ENCODE data around the gene NFE2L2.
"Not testable (repeated sequence)": the region's sequence is repeated elsewhere in the genome, so short reads cannot be mapped to it uniquely, and the experiment has no call there.

The NFE2L2 gene

DNA sequence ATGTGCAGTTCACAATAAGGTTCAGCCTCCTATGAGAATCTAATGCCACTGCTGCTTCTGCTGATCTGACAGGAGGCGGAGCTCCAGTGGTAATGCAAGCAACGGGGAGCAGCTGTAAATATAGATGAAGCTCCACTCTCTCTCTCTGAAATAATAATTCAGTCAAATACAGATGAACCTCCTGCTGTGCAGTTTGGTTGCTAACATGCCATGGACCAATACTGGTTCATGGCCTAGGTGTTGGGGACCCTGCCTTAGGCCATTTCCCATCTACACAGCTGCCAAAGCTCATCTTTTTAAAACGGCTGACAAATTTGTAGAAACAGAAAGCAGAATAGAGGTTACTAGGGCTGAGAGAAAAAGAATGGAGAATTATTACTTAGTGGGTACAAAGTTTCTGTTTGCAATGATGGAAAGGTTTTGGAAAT, 62.6 kb downstream of the NFE2L2 start:
- peaks cover 18% of the 10 kb centered on the region for H3K4me1 ChIP-seq (ENCODE audit: insufficient read depth, low read length)

DNA sequence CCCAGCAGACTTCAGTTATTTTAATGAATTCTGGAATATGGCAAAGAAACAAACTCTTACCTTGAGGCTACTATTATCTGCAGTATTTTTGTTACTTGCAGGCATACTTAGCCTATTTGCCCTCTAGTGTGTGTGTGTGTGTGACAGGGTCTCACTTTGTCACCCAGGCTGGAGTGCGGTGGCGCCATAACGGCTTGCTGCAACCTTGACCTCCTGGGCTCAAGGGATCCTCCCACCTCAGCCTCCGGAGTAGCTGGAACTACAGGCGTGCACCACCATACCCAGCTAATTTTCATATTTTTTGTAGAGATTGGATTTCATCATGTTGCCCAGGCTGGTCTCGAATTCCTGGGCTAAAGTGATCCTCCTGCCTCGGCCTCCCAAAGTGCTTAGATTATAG, 64.1 kb downstream of the NFE2L2 start:
- not testable (repeated sequence) for H3K27ac ChIP-seq (ENCODE audit: low read length); H3K27me3 ChIP-seq (ENCODE audit: insufficient read depth, low read length); H3K36me3 ChIP-seq (ENCODE audit: insufficient read depth, low read depth, low read length); H3K9me3 ChIP-seq (ENCODE audit: insufficient read depth, low read depth, low read length); H3K4me3 ChIP-seq (ENCODE audit: low read length); H3K9ac ChIP-seq (ENCODE audit: low read depth, low read length)
- H3K4me1 ChIP-seq (ENCODE audit: insufficient read depth, low read length): peaks cover 14% of the 10 kb centered on the region

More for the DNA sequence above, 62.6 kb downstream of the NFE2L2 start:
- Histone ChIP-seq H3K27me3 (ENCODE audit: insufficient read depth, low read length) (no peaks in the 10 kb centered on the region; the same call in 1 of the 2 replicates), H3K9me3 (ENCODE audit: insufficient read depth, low read depth, low read length) (no peaks in the 10 kb centered on the region), H3K27ac (ENCODE audit: low read length) (no peak overlapping the region), H3K36me3 (ENCODE audit: insufficient read depth, low read depth, low read length) (no peaks in the 10 kb centered on the region), H3K4me3 (ENCODE audit: low read length) (no peak overlapping the region), H3K9ac (ENCODE audit: low read depth, low read length) (no peak overlapping the region)

DNA sequence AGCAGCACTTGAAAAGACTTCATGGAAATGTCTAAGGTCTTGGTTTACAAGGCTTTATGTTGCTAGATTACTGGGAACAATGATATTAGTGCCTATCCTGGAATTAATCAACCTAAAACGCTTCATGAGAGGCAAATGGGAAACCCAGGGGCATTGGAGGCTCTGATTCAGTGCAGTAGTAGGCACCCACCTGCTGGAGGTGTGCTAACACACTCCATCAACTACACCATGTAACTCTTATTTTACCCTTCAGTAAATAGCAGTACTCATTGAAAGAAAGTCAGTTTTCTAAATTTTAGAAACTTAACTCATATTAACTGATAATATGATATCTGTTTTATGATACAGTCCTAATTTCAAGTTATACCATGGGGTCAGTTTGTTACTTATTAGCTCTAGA, 69.3 kb downstream of the NFE2L2 start:
- Histone ChIP-seq H3K9ac (ENCODE audit: low read depth, low read length) (no peak overlapping the region), H3K4me1 (ENCODE audit: insufficient read depth, low read length) (no peaks in the 10 kb centered on the region), H3K27ac (ENCODE audit: low read length) (no peak overlapping the region), H3K27me3 (ENCODE audit: insufficient read depth, low read length) (no peaks in the 10 kb centered on the region), H3K36me3 (ENCODE audit: insufficient read depth, low read depth, low read length) (no peaks in the 10 kb centered on the region), H3K4me3 (ENCODE audit: low read length) (no peak overlapping the region), H3K9me3 (ENCODE audit: insufficient read depth, low read depth, low read length) (no peaks in the 10 kb centered on the region)

DNA sequence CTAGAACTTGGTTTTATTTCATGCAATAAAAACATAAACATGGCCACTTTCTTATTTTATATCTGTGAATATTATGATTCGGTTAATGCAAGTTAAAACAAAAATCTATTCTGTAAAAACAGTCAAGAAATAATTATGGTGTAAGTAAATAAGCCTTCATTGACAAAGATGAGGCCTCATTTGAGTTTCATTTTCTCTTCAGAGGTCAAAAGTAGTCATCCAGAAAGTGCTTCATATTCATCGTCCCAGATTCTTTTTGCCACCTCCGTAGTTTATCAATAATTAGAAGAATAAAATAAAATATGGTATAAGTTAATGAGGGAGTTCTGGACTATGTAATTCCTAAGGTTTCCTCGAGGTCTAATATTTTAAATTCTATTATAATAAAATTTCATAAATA, 71.3 kb downstream of the NFE2L2 start:
- Histone ChIP-seq H3K4me3 (ENCODE audit: low read length) (no peak overlapping the region), H3K27me3 (ENCODE audit: insufficient read depth, low read length) (no peaks in the 10 kb centered on the region), H3K9ac (ENCODE audit: low read depth, low read length) (no peak overlapping the region), H3K9me3 (ENCODE audit: insufficient read depth, low read depth, low read length) (no peaks in the 10 kb centered on the region), H3K36me3 (ENCODE audit: insufficient read depth, low read depth, low read length) (no peaks in the 10 kb centered on the region), H3K4me1 (ENCODE audit: insufficient read depth, low read length) (no peaks in the 10 kb centered on the region), H3K27ac (ENCODE audit: low read length) (no peak overlapping the region)

DNA sequence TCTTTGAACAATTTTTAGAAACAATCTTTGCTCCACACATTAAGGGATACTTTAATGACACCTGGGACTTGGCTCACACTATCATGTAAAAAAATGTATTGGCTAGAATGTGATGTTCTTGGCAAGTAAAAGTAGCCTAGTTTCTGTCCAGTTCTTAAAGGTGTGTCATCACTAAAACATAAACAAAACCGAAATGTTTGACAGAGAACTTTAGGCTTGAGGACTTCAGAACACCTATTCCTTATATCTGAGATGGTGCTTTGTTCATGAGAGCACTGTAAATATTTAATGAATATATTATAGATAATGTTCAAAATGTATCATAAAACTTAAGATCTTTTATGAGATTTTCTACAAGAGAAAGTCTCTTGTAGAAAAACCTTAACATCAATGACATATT, 71.7 kb downstream of the NFE2L2 start:
- no peaks in the 10 kb centered on the region for H3K4me1 ChIP-seq (ENCODE audit: insufficient read depth, low read length)
- H3K27ac ChIP-seq (ENCODE audit: low read length): no peak overlapping the region
- H3K9ac ChIP-seq (ENCODE audit: low read depth, low read length): no peak overlapping the region
- no peaks in the 10 kb centered on the region for H3K36me3 ChIP-seq (ENCODE audit: insufficient read depth, low read depth, low read length)
- H3K27me3 ChIP-seq (ENCODE audit: insufficient read depth, low read length): no peaks in the 10 kb centered on the region
- H3K9me3 ChIP-seq (ENCODE audit: insufficient read depth, low read depth, low read length): no peaks in the 10 kb centered on the region
- no peak overlapping the region for H3K4me3 ChIP-seq (ENCODE audit: low read length)

DNA sequence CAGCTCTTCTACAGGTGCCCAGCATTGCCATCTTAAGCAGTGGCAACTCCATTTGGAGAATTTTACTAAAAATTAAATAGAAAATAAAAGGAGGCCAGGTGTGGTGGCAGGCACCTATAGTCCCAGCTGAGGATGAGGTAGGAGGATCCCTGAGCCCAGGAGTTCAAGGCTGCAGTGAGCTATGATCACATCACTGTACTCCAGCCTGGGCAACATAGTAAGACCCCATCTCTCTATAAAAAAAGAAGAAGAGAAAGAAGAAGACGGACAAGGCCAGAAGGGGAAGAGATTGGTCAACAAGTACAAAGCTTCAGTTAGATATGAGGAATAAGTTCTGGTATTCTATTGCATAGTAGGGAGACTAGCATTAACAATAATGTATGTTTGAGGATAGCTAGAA, 73.6 kb downstream of the NFE2L2 start:
- H3K27ac ChIP-seq (ENCODE audit: low read length): no peak overlapping the region
- no peaks in the 10 kb centered on the region for H3K27me3 ChIP-seq (ENCODE audit: insufficient read depth, low read length)
- H3K4me1 ChIP-seq (ENCODE audit: insufficient read depth, low read length): no peaks in the 10 kb centered on the region
- no peaks in the 10 kb centered on the region for H3K9me3 ChIP-seq (ENCODE audit: insufficient read depth, low read depth, low read length)
- no peak overlapping the region for H3K4me3 ChIP-seq (ENCODE audit: low read length)
- H3K9ac ChIP-seq (ENCODE audit: low read depth, low read length): no peak overlapping the region
- H3K36me3 ChIP-seq (ENCODE audit: insufficient read depth, low read depth, low read length): no peaks in the 10 kb centered on the region

DNA sequence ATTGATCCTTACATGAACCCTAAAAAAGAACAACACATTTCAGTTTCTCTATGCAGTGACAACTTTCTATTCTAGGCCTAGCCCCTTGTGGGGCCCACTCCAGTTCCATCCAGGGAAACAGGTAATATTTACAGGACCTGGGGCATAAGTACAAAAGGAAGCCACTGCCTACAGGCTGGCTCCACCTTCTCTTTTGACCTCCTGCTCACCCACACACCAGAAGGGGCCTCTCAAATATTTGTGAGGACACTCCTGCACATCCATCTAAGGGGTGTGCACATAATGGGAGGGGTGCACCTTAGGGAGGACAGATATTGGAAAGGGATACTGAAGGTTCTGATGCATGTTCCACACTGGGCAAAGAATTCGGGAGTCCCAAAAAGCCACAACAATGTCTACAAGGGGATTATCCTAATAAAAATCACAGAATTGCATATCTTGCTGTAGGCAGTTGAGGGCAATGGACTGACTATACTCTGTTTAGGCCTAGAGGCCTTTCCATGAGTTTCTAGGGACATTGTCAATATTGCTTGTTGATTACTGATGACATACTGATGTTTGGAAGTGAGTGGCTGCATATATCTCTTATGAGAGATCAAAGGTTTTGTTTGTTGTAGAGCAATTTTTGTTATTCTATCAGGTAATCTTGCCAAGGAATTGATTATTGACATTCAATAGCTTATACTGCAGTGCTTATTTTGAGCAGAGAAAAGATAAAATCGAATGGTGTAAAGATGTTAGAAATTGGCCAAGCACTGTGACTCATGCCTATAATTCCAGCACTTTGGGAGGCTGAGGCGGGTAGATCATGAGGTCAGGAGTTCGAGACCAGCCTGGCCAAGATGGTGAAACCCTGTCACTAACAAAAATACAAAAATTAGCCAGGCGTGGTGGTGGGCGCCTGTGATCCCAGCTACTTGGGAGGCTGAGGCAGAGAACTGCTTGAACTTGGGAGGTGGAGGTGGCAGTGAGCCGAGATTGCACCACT, 75.8 kb downstream of the NFE2L2 start:
- Histone ChIP-seq H3K27ac (ENCODE audit: low read length) (no peak overlapping the region), H3K9ac (ENCODE audit: low read depth, low read length) (no peak overlapping the region), H3K4me1 (ENCODE audit: insufficient read depth, low read length) (no peaks in the 10 kb centered on the region), H3K27me3 (ENCODE audit: insufficient read depth, low read length) (no peaks in the 10 kb centered on the region), H3K9me3 (ENCODE audit: insufficient read depth, low read depth, low read length) (no peaks in the 10 kb centered on the region), H3K36me3 (ENCODE audit: insufficient read depth, low read depth, low read length) (no peaks in the 10 kb centered on the region), H3K4me3 (ENCODE audit: low read length) (no peak overlapping the region)

DNA sequence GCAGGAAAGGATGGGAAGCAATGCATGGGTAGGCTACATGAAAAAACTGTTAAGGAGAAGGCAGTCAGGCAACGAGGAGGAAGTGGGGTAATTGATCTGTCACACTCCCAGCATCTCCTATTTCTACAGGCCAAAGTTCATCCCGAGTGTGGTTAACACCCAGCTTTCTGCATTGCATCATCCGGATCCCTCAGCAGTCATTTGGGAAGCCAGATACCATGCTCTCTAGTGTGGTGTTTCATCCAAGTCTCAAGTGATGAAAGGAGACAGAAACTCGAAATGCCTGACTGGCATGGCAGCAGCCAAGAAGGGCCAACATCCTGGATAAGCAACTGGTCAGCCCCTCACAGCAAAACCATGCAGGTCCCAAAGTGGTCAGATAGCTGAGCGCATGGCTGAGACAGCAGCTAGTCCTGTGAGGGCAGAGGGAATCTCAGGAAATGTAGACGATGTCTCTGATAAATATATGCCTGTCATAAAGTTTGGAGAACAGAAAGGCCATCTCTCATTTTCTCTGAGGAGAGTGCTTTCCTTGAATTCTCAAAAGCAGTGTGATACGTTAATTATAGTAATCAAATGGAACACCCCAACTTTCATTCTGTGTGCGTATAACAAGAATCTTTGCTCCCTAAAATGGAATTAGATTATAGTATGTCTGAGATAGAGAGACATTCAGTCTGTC, 76.8 kb downstream of the NFE2L2 start:
- H3K36me3 ChIP-seq (ENCODE audit: insufficient read depth, low read depth, low read length): no peaks in the 10 kb centered on the region
- no peak overlapping the region for H3K27ac ChIP-seq (ENCODE audit: low read length)
- no peaks in the 10 kb centered on the region for H3K9me3 ChIP-seq (ENCODE audit: insufficient read depth, low read depth, low read length)
- H3K9ac ChIP-seq (ENCODE audit: low read depth, low read length): no peak overlapping the region
- H3K27me3 ChIP-seq (ENCODE audit: insufficient read depth, low read length): no peaks in the 10 kb centered on the region
- no peak overlapping the region for H3K4me3 ChIP-seq (ENCODE audit: low read length)
- H3K4me1 ChIP-seq (ENCODE audit: insufficient read depth, low read length): no peaks in the 10 kb centered on the region

DNA sequence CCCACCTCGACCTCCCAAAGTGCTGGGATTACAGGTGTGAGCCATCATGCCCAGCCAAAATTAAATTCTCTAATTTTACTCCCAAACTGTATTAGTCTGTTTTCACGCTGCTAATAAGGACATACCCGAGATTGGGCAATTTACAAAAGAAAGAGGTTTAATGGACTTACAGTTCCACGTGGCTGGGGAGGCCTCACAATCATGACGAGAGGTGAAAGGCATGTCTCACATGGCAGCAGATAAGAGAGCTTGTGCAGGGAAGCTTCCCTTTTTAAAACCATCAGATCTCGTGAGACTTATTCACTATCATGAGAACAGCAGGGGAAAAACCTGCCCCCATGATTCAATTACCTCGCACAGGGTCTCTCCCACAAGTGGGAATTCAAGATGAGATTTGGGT, 78.5 kb downstream of the NFE2L2 start:
- H3K36me3 ChIP-seq (ENCODE audit: insufficient read depth, low read depth, low read length); H3K27ac ChIP-seq (ENCODE audit: low read length); H3K9ac ChIP-seq (ENCODE audit: low read depth, low read length); H3K4me1 ChIP-seq (ENCODE audit: insufficient read depth, low read length); H3K9me3 ChIP-seq (ENCODE audit: insufficient read depth, low read depth, low read length); H3K4me3 ChIP-seq (ENCODE audit: low read length); H3K27me3 ChIP-seq (ENCODE audit: insufficient read depth, low read length): not testable (repeated sequence)

DNA sequence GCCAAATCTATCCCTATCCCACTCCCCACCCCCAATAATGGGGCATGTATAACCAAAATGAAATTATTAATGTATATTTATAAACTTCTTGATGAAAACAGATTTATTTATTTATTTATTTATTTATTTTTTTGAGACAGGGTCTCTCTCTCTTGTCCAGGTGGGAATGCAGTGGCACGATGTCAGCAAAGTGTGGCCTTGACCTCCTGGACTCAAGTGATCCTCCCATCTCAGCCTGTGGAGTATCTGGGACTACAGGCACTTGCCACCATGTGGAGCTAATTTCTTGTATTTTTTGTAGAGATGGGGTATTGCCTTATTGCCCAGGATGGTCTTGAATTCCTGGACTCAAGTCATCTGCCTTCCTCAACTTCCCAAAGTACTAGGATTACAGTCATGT, 79.9 kb downstream of the NFE2L2 start:
- no peak overlapping the region for H3K27ac ChIP-seq (ENCODE audit: low read length)
- H3K9me3 ChIP-seq (ENCODE audit: insufficient read depth, low read depth, low read length): no peaks in the 10 kb centered on the region
- 0 out of 2 replicates have a peak, but pooled peaks cover under 1% of the 10 kb centered on the region for H3K4me1 ChIP-seq (ENCODE audit: insufficient read depth, low read length)

DNA sequence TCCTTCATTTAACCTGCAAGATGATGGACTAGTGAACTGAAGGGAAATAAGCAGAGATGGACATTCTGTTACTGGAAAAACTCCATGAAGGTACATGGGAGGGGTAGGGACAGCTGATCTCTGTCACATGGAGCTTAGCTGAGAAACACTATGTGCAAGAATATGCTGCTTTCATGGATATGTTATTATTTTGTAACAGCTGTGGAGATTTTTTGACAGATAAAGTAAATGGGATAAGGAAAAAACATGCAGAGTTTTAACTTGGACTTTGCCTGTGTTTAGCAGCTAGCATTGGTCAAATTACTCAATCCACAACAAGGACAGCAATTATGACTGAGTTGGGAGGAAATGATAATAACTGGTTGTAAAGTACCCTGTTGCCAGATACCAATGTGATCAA, 80.7 kb downstream of the NFE2L2 start:
- H3K27me3 ChIP-seq (ENCODE audit: insufficient read depth, low read length): no peaks in the 10 kb centered on the region
- H3K9ac ChIP-seq (ENCODE audit: low read depth, low read length): no peak overlapping the region
- no peak overlapping the region for H3K27ac ChIP-seq (ENCODE audit: low read length)
- no peak overlapping the region for H3K4me3 ChIP-seq (ENCODE audit: low read length)
- no peaks in the 10 kb centered on the region for H3K9me3 ChIP-seq (ENCODE audit: insufficient read depth, low read depth, low read length)
- no peaks in the 10 kb centered on the region for H3K36me3 ChIP-seq (ENCODE audit: insufficient read depth, low read depth, low read length)
- peaks cover 6% of the 10 kb centered on the region; the same call in 1 of the 2 replicates for H3K4me1 ChIP-seq (ENCODE audit: insufficient read depth, low read length)

More for the DNA sequence above, 79.9 kb downstream of the NFE2L2 start:
- Histone ChIP-seq H3K27me3 (ENCODE audit: insufficient read depth, low read length) (no peaks in the 10 kb centered on the region), H3K36me3 (ENCODE audit: insufficient read depth, low read depth, low read length) (no peaks in the 10 kb centered on the region), H3K4me3 (ENCODE audit: low read length) (no peak overlapping the region), H3K9ac (ENCODE audit: low read depth, low read length) (no peak overlapping the region)

Measured in iPS-20b (cell line).